ENCODE measurements around the gene NUFIP1.
A peak's percentile ranks its signal among the peaks of the same experiment; 100 is the strongest.

The NUFIP1 gene

DNA sequence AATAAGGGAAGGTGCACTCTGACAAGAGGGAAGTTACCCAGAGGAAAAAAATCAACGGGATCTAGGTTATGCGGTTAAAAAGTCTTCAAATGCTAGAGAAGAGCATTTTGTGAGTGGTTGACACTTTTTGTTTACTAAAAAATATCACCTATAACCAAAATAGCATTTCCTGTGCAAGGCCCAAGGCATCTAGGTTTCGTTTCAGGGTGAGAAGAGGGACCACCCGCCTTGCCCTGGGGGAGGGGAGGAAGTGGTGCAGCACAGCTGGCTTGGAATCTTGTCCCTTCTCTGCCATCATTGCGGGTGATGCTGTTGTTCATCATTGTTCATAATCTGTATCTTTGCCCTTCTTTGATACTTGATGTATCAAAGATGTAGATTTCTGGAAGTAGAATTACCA is 80.6 kb downstream of the NUFIP1 start:
- no peak for TF ChIP-seq CTCF (conservative IDR thresholded peaks at IDR 0.05; ENCODE audit: low read depth, low read length)
- no peak overlapping the region for H3K4me3 ChIP-seq (ENCODE audit: low read length)
- DNase-seq (ENCODE audit: low read depth) = no peak

DNA sequence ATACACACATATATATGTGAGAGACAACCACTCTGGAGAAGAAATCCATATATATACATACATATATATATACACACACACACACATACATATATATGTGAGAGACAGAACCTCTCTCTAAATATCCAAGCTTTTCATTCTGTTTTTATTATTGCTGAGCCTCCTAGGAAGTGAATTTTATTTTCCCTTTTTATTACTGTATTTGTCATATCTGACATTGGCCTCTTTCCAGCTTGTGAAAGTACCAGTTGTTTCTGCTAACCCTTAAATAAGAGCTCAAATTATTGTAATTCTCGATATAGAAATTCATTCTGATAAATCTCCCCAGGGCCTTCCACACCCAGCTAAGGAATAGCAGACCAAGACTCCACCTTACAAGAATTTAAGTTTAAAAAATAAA is 81.0 kb downstream of the NUFIP1 start:
- no peak for TF ChIP-seq CTCF (conservative IDR thresholded peaks at IDR 0.05; ENCODE audit: low read depth, low read length)

GRCh38 chr13:44906713-44907112 is 82.6 kb downstream of the NUFIP1 start:
- no peak overlapping the region for H3K4me3 ChIP-seq (ENCODE audit: low read length)
- no peak for TF ChIP-seq CTCF (conservative IDR thresholded peaks at IDR 0.05; ENCODE audit: low read depth, low read length)
- peak; percentile 69 for DNase-seq (ENCODE audit: low read depth)

More for the DNA sequence above, 81.0 kb downstream of the NUFIP1 start:
- H3K4me3 ChIP-seq (ENCODE audit: low read length) = no peak overlapping the region
- no peak for DNase-seq (ENCODE audit: low read depth)

DNA sequence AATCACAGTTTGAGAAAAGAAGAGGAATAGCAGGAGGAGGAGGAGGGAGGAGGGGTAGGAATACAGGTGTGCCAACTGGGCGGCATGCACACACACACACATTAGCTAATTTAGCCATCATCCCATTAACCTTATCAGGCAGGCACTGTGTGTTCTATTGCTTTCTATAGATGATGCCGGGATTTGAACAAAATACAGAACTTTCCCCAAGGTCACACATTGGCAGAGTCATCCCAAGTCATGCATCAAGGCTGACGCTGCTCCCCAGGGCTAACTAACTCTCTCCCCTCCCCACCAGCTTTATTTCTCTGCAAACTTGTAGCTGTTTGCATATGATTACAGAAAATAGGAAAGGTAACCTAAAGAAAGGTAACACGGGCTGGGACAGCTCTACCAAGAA is 83.0 kb downstream of the NUFIP1 start:
- TF ChIP-seq CTCF (conservative IDR thresholded peaks at IDR 0.05; ENCODE audit: low read depth, low read length) = no peak
- no peak for DNase-seq (ENCODE audit: low read depth)
- no peak overlapping the region for H3K4me3 ChIP-seq (ENCODE audit: low read length)

DNA sequence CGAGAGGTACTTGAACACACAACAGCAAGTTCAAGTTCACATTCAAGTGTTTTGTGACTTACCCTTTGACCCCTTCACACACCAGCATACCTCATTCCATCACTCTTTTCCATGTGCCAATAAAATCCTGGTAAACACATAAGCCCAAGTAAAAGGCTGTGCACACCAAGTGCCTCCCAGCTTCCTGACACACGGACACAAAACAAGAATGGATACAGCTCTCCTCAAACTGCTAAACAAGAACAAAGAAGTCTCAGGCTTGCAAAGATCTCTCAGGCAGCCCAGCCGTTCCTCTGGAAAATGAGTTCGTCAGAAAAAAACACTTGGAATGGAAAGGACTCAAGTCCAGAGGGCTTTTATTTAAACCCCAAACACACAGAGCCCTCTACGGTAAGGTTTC is 83.7 kb downstream of the NUFIP1 start:
- DNase-seq (ENCODE audit: low read depth) = no peak
- TF ChIP-seq CTCF (conservative IDR thresholded peaks at IDR 0.05; ENCODE audit: low read depth, low read length) = no peak
- no peak overlapping the region for H3K4me3 ChIP-seq (ENCODE audit: low read length)

GRCh38 chr13:44904967-44905366 is 84.3 kb downstream of the NUFIP1 start:
- TF ChIP-seq CTCF (conservative IDR thresholded peaks at IDR 0.05; ENCODE audit: low read depth, low read length) = no peak
- H3K4me3 ChIP-seq (ENCODE audit: low read length) = no peak overlapping the region
- peak; percentile 95 for DNase-seq (ENCODE audit: low read depth)

GRCh38 chr13:44903574-44903985 is 85.7 kb downstream of the NUFIP1 start:
- no peak overlapping the region for H3K4me3 ChIP-seq (ENCODE audit: low read length)
- TF ChIP-seq CTCF (conservative IDR thresholded peaks at IDR 0.05; ENCODE audit: low read depth, low read length) = no peak
- DNase-seq (ENCODE audit: low read depth) = peak; percentile 100

All from retinal pigment epithelial cell (primary cell).